ENCODE measurements around the gene KLHL11. TPM values are rescaled to one million over a fixed set of nuclear protein-coding genes. Genes with fewer than 3 reads are reported as not detected.
"Not testable (repeated sequence)": the region's sequence is repeated elsewhere in the genome, so short reads cannot be mapped to it uniquely, and the experiment has no call there.

KLHL11 gene
- total and polyA plus RNA-seq, 8 donors: 0.43 to 26.4 (median 3.0) TPM

- 76 to 81% (median 77%) methylated on average over 3 of the region's 3 CpGs for whole genome bisulfite sequencing, 5 donors
- Histone ChIP-seq H3K27ac (no peak overlapping the region), H3K27me3 (no peaks in the 10 kb centered on the region), H3K9me3 (no peaks in the 10 kb centered on the region), H3K36me3 (no peaks in the 10 kb centered on the region), H3K4me3 (no peak overlapping the region), H3K4me1 (peaks cover 17 to 62% (median 37%) of the 10 kb centered on the region in 4 donors)
- no peak for DNase-seq
- no peak for TF ChIP-seq POLR2A (IDR thresholded peaks at IDR 0.05)
- no peak for TF ChIP-seq POLR2AphosphoS5 (IDR thresholded peaks at IDR 0.05)
- intact Hi-C loops (cut with DNase I; ENCODE audit: low total_unique reads): no loop called here
Measured at GRCh38 chr17:41860254-41860931, 4.8 kb downstream of the KLHL11 start.

GRCh38 chr17:41851382-41851781 is 13.8 kb downstream of the KLHL11 start:
- H3K27me3 ChIP-seq; DNase-seq; H3K4me3 ChIP-seq; H3K27ac ChIP-seq; intact Hi-C loops (cut with DNase I; ENCODE audit: low total_unique reads); H3K9me3 ChIP-seq: not testable (repeated sequence)
- peaks cover 17 to 28% (median 25%) of the 10 kb centered on the region in 4 donors for H3K36me3 ChIP-seq
- WGBS, 5 donors: 91 to 100% (median 95%) methylated on average over 14 of the region's 14 CpGs
- H3K4me1 ChIP-seq: peaks cover 0 to 49% (median 15%) of the 10 kb centered on the region in 4 donors

- Histone ChIP-seq H3K9me3 (no peaks in the 10 kb centered on the region), H3K36me3 (peaks cover 13 to 21% (median 18%) of the 10 kb centered on the region in 4 donors), H3K27ac (no peak overlapping the region), H3K4me3 (no peak overlapping the region), H3K4me1 (peaks cover 0 to 49% (median 15%) of the 10 kb centered on the region in 4 donors), H3K27me3 (no peaks in the 10 kb centered on the region)
- no peak for DNase-seq
- intact Hi-C loops (cut with DNase I; ENCODE audit: low total_unique reads): no loop called here
- WGBS, 5 donors: 73 to 84% (median 80%) methylated on average over 4 of the region's 4 CpGs
- TF ChIP-seq CTCF (IDR thresholded peaks at IDR 0.05): no peak
- no peak for TF ChIP-seq EP300 (IDR thresholded peaks at IDR 0.05)
- no peak for TF ChIP-seq POLR2A (IDR thresholded peaks at IDR 0.05)
- no peak for TF ChIP-seq POLR2AphosphoS5 (IDR thresholded peaks at IDR 0.05)
Measured at GRCh38 chr17:41849251-41849990, 15.8 kb downstream of the KLHL11 start.

- peaks cover 7 to 15% (median 11%) of the 10 kb centered on the region in 4 donors for H3K36me3 ChIP-seq
- peaks cover 0 to 49% (median 15%) of the 10 kb centered on the region in 4 donors for H3K4me1 ChIP-seq
- no peaks in the 10 kb centered on the region for H3K27me3 ChIP-seq
- H3K27ac ChIP-seq: peak overlapping the region in 1 of 5 donors; percentile 5
- no peaks in the 10 kb centered on the region for H3K9me3 ChIP-seq
- no peak overlapping the region for H3K4me3 ChIP-seq
- TF ChIP-seq POLR2AphosphoS5 (IDR thresholded peaks at IDR 0.05) (no peak), EP300 (IDR thresholded peaks at IDR 0.05) (no peak), POLR2A (IDR thresholded peaks at IDR 0.05) (no peak), CTCF (IDR thresholded peaks at IDR 0.05) (no peak)
- WGBS, 5 donors: 72 to 80% (median 75%) methylated on average over 4 of the region's 4 CpGs
- intact Hi-C loops (cut with DNase I; ENCODE audit: low total_unique reads): no loop called here
- no peak for DNase-seq
Measured at GRCh38 chr17:41848788-41849187, 16.4 kb downstream of the KLHL11 start.

DNA sequence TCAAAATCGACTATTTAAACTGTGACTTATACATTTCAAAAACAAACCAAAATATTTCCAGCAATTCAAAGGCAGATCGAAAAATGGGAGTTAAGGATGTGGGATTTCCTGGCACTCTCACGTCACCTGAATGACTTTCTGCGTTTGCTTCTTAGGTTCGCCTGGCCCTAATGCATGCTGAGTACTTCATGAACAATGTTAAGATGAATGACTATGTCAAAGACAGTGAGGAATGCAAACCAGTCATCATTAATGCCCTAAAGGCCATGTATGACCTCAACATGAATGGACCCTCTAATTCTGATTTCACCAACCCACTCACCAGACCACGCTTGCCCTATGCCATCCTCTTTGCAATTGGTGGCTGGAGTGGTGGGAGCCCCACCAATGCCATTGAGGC is 20.3 kb downstream of the KLHL11 start:
- no peak overlapping the region for H3K4me3 ChIP-seq
- H3K27me3 ChIP-seq: no peaks in the 10 kb centered on the region
- H3K36me3 ChIP-seq: peaks cover 0 to 7% (median 2%) of the 10 kb centered on the region in 4 donors
- H3K27ac ChIP-seq: no peak overlapping the region
- H3K9me3 ChIP-seq: no peaks in the 10 kb centered on the region
- 89 to 97% (median 94%) methylated on average over 6 of the region's 6 CpGs for WGBS, 5 donors
- no peak for DNase-seq
- TF ChIP-seq POLR2AphosphoS5 (IDR thresholded peaks at IDR 0.05): no peak
- TF ChIP-seq EP300 (IDR thresholded peaks at IDR 0.05): no peak
- TF ChIP-seq POLR2A (IDR thresholded peaks at IDR 0.05): no peak
- no peak for TF ChIP-seq CTCF (IDR thresholded peaks at IDR 0.05)
- peaks cover 0 to 19% (median 9%) of the 10 kb centered on the region in 4 donors for H3K4me1 ChIP-seq
- intact Hi-C loops (cut with DNase I; ENCODE audit: low total_unique reads): no loop called here

GRCh38 chr17:41840781-41841180 is 24.4 kb downstream of the KLHL11 start:
- WGBS, 5 donors: 79 to 94% (median 90%) methylated on average over 6 of the region's 6 CpGs

GRCh38 chr17:41839448-41839847 is 25.8 kb downstream of the KLHL11 start:
- H3K27ac ChIP-seq; DNase-seq; H3K36me3 ChIP-seq; H3K9me3 ChIP-seq; H3K27me3 ChIP-seq; H3K4me3 ChIP-seq; intact Hi-C loops (cut with DNase I; ENCODE audit: low total_unique reads): not testable (repeated sequence)
- peaks cover 5 to 20% (median 18%) of the 10 kb centered on the region in 4 donors for H3K4me1 ChIP-seq
- WGBS, 5 donors: 92 to 100% (median 94%) methylated on average over 2 of the region's 2 CpGs

More at GRCh38 chr17:41840781-41841180, 24.4 kb downstream of the KLHL11 start:
- H3K4me1 ChIP-seq; H3K4me3 ChIP-seq; H3K36me3 ChIP-seq; DNase-seq; H3K27ac ChIP-seq; H3K9me3 ChIP-seq; intact Hi-C loops (cut with DNase I; ENCODE audit: low total_unique reads); H3K27me3 ChIP-seq: not testable (repeated sequence)
